Activated CD8-positive, alpha-beta memory T cell treated with anti-CD3 and anti-CD28 coated beads for 36 hours (primary cell): ENCODE measurements around the gene BEND7. TPM values are rescaled to one million over a fixed set of nuclear protein-coding genes. Genes with fewer than 3 reads are reported as not detected.
"Not testable (repeated sequence)": the region's sequence is repeated elsewhere in the genome, so short reads cannot be mapped to it uniquely, and the experiment has no call there.

Experiments
- CTCF ChIA-PET: fragments of 350-600 bp; sonication (Branson Sonifier 250); formaldehyde crosslinking; loops from one replicate; lab custom pipeline; 2021; ENCODE audit warnings: antibody characterized with exemption; lab: Charles Lee
- POLR2A ChIA-PET: fragments of 350-600 bp; sonication (Branson Sonifier 250); formaldehyde crosslinking; loops from one replicate; lab custom pipeline; 2021; ENCODE audit warnings: antibody characterized with exemption; lab: Charles Lee
- total RNA-seq, 2 experiments: library from RNA; stranded (reverse); gene quantifications; one replicate each; pipeline ENCODE4 v1.2.3, GENCODE V29; 2021

Gene BEND7
- total RNA-seq = under 1 TPM in 1 of 2 experiments, not detected in 1; 0.19 TPM

- CTCF ChIA-PET = no interaction called here
Observed at GRCh38 chr10:13528875-13529713, at the start of gene BEND7. TSS of gene BEND7 (minus strand) at chr10:13529014. CDS start at chr10:13528533, 481 bp downstream.

DNA sequence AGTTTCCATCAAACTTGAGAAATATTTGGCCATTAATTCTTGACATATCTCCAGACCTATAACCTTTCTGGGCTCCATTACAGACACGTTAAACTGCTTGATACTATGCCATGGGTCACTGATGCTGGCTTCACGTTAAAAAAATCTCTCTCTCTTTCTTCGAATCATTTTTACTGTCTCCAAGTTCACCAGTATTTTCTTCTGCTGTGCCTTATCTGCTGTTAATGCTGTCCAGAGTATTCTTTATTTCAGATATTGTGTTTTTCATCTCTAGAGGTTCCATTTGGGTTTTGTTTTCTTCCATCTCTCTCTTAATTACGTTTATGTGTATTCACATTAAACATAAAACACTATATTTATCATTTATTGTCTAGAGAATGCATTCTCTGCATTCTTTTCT is 45.1 kb upstream of the BEND7 start:
- ChIA-PET POLR2A (no interaction called here), CTCF (no interaction called here)

More at GRCh38 chr10:13528875-13529713, at the start of gene BEND7:
- POLR2A ChIA-PET = no interaction called here

DNA sequence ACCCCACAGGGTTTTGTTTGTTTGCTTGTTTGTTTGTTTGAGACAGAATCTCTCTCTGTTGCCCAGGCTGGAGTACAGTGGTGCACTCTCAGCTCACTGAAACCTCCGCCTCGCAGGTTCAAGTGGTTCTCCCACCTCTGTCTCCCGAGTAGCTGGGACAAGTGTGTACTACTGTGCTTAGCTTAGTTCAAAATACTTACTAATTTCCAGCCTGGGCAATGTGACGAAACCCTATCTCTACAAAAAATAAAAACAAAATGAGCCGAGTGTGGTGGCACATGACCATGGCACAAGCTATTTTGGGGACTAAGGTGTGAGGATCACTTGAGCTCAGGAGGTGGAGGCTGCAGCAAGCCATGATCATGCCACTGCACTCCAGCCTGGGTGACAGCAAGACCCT is 42.7 kb upstream of the BEND7 start:
- ChIA-PET POLR2A (no interaction called here), CTCF (no interaction called here)

DNA sequence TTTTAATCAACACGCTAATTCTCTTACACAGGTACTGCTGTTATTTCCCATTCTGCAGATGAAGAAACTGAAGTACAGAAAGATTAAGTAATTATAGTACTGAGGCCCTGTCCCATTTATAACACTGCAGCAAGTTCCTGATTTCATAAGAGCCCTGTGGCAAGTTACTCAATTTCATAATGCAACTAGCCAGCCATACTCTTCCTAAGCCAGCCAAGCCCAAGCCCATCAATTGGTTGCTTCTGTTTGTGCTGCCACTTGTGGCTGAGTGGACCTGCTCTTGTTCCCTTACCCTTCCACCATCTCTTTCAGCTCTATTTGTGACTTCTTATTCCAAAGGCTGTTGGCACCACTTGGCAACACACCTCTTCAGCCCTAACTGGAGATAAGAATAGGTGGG is 38.2 kb upstream of the BEND7 start:
- CTCF ChIA-PET = no interaction called here
- POLR2A ChIA-PET = no interaction called here

DNA sequence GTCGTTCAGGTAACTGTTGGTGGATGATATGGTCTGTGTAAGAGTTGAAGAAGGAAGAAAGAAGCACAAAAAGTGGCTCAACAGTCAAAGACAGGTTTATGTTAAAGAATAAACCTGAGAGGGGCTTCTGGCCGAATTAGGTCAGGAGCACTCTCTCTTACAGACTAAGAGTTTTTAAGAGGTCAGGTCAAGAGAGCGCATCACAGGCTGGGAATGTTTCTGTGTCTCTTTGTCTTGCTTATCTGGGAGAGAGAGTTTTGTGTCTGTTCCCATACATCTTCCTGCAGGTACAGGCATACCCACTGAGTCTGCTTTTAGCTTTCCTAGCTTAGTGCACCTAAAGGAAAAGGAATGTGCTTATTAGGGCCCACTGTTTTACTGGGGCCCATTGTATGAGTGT is 35.8 kb upstream of the BEND7 start:
- CTCF ChIA-PET = no interaction called here
- POLR2A ChIA-PET = no interaction called here

- ChIA-PET CTCF (no interaction called here), POLR2A (no interaction called here)
Observed at GRCh38 chr10:13563481-13564445, 34.9 kb upstream of the BEND7 start.

- CTCF ChIA-PET = no interaction called here
- POLR2A ChIA-PET = no interaction called here
Observed at GRCh38 chr10:13560597-13560996, 31.8 kb upstream of the BEND7 start.

DNA sequence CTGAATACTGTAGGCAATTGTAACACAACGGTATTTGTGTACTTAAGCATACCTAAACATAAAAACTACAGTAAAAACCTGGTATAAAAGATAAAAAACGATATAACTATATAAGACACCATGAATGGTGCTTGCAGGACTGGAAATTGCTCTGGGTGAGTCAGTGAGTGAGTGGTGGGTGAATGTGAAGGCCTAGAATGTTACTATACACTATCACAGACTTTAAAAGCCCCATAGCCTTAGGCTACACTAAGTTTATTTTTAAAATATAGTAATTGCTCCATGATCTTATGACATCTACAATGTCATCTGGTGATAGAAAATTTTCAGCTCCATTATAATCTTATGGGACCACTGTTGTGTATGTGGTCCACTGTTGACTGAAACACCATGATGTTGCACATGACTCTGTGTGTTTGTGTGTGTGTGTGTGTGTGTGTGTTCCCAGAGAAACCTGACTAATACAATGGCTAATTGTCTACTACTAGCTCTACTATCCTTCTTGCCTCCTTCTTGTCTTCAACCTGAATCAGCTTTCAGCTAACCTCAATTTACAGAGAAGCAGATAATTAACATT is 30.4 kb upstream of the BEND7 start:
- ChIA-PET CTCF (interaction anchor here (0.6 kb wide), 1 partner anchor 124 kb away, joined by 3 read pairs; no protein-coding TSS in a partner anchor), POLR2A (no interaction called here)

- ChIA-PET CTCF (no interaction called here), POLR2A (no interaction called here)
Observed at GRCh38 chr10:13555884-13556510, 27.2 kb upstream of the BEND7 start.

DNA sequence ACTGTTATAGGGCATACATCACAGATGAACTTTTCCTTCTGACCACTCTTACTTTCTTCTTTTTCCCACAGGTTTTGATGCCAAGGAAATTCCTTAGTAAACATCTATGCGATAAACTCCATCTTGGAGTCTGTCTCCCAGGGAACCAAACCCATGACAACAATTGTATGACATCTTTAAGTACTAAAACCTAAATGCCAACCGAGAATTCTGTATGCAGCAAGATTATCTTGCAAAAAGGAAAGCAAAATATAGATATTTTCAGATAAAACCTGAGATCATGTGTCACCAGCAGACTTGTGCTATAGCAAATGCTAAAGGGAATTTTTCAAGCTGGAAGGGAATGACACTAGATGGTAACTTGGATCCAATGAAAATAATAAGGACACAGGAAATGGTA is 22.0 kb upstream of the BEND7 start:
- CTCF ChIA-PET = no interaction called here
- POLR2A ChIA-PET = no interaction called here

GRCh38 chr10:13542533-13542932 is 13.7 kb upstream of the BEND7 start:
- POLR2A ChIA-PET = interaction anchor here (0.6 kb wide), 1 partner anchor 1628 kb away, joined by 10 read pairs; no protein-coding TSS in a partner anchor
- CTCF ChIA-PET = no interaction called here

- POLR2A ChIA-PET = not testable (repeated sequence)
- CTCF ChIA-PET = interaction anchor here (0.6 kb wide), 1 partner anchor 40 kb away, joined by 3 read pairs; no protein-coding TSS in a partner anchor
Observed at GRCh38 chr10:13537985-13538384, 9.2 kb upstream of the BEND7 start.

- POLR2A ChIA-PET = no interaction called here
Observed at GRCh38 chr10:13536674-13537366, 8.0 kb upstream of the BEND7 start.

DNA sequence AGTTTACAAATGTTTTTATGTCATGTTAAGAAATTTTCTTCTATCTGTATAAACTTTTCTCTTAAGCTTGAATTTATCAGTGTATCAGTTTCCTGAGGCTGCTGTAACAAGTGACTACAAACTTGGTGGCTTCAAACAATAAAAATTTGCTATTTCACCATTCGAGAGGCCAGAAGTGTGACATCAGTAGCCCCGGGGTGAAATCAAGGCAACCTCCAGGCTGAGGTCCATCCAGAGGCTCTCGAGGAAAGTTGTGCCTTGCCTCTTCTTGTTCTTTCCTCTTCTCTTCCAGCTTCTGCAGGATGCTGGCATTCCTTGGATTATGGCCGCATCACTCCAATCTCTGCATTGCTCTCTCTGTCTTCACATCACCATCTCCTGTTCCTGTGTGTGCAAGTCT is 6.5 kb upstream of the BEND7 start:
- CTCF ChIA-PET = no interaction called here
- POLR2A ChIA-PET = no interaction called here

More at GRCh38 chr10:13536674-13537366, 8.0 kb upstream of the BEND7 start:
- CTCF ChIA-PET = interaction anchor here (1.4 kb wide), 1 partner anchor 167 kb away, joined by 3 read pairs; no protein-coding TSS in a partner anchor

DNA sequence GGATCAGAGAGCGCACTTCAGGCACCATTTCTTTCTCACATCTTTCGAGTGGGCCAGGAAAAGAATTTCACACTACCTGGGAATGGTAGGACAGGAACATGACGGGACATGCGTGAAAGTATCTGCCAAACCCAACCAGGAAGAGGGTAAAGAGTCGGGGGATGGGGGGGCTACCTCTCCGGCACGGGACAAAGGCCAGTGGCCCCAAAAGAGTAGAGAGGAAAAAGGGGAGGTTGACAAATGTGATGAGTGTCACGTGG is 830 bp upstream of the BEND7 start:
- ChIA-PET POLR2A (no interaction called here), CTCF (interaction anchor here (0.6 kb wide), 1 partner anchor 19 kb away, joined by 3 read pairs; no protein-coding TSS in a partner anchor)

- ChIA-PET CTCF (no interaction called here), POLR2A (no interaction called here)
Observed at GRCh38 chr10:13528123-13528874, 515 bp downstream of the BEND7 start.

DNA sequence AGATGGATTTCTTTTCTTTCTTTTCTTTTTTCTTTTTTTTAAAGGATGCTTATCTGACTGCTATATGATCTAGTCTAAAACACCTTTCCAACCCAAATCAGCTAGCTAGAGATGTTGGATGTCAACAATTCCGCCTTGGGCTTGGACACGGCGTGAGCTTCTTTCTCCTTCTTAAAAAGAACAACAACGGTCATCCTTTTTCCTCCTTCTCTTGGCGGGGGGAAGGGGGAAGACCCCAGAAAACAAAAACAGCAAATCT is 1.0 kb downstream of the BEND7 start:
- POLR2A ChIA-PET = no interaction called here
- CTCF ChIA-PET = no interaction called here
